Calu3 (cell line): ENCODE data around the gene ZZZ3. TPM values are rescaled to one million over a fixed set of nuclear protein-coding genes. Genes with fewer than 3 reads are reported as not detected.

Source experiments
- BruUV-seq: library from RNA; stranded (reverse); fragments of 400-500 nt; replicated peaks from 2 replicates; lab custom pipeline; 2021; lab: Mats Ljungman, UMichigan
- CTCF ChIA-PET: fragments of 300-600 bp; sonication (Branson Sonifier 250); formaldehyde crosslinking; loops from one replicate; lab custom pipeline; 2022; ENCODE audit warnings: antibody characterized with exemption; lab: Charles Lee
- DNase-seq: peaks from one replicate; pipeline ENCODE4 v3.0.0; 2022
- H3K27ac Mint-ChIP-seq: one replicate; pipeline ENCODE4 v1.8.0; 2022; ENCODE audit warnings: mixed read lengths; ENCODE audit not compliant: unreplicated experiment
- H3K27me3 Mint-ChIP-seq: one replicate; pipeline ENCODE4 v1.8.0; 2022; ENCODE audit warnings: mixed read lengths; ENCODE audit not compliant: unreplicated experiment
- H3K36me3 Mint-ChIP-seq: one replicate; pipeline ENCODE4 v1.8.0; 2022; ENCODE audit warnings: mild to moderate bottlenecking, moderate library complexity, mixed read lengths; ENCODE audit not compliant: insufficient read depth, unreplicated experiment
- H3K4me1 Mint-ChIP-seq: one replicate; pipeline ENCODE4 v1.8.0; 2022; ENCODE audit warnings: mild to moderate bottlenecking, low read depth, mixed read lengths; ENCODE audit not compliant: unreplicated experiment
- H3K4me3 Mint-ChIP-seq: one replicate; pipeline ENCODE4 v1.8.0; 2022; ENCODE audit warnings: mild to moderate bottlenecking, low read depth, moderate library complexity, mixed read lengths; ENCODE audit not compliant: unreplicated experiment
- H3K9me3 Mint-ChIP-seq: one replicate; pipeline ENCODE4 v1.8.0; 2022; ENCODE audit warnings: low read depth, mixed read lengths; ENCODE audit not compliant: unreplicated experiment
- CTCF ChIP-seq: fragments of 200-600 bp; IDR thresholded peaks from one replicate; pipeline ENCODE4 v1.8.0; 2022; ENCODE audit warnings: antibody characterized with exemption; ENCODE audit not compliant: unreplicated experiment
- intact Hi-C: fragments of 100-400 bp; cut with micrococcal nuclease; formaldehyde crosslinking; loops from one replicate; pipeline ENCODE4 v1.10.0; 2022; ENCODE audit not compliant: unreplicated experiment
- total RNA-seq: library from RNA; stranded (reverse); gene quantifications from 2 replicates; pipeline ENCODE4 v1.2.3, GENCODE V29; 2022

Gene ZZZ3
- total RNA-seq, 1 experiment from 2014 or later = 53.4 TPM

DNA sequence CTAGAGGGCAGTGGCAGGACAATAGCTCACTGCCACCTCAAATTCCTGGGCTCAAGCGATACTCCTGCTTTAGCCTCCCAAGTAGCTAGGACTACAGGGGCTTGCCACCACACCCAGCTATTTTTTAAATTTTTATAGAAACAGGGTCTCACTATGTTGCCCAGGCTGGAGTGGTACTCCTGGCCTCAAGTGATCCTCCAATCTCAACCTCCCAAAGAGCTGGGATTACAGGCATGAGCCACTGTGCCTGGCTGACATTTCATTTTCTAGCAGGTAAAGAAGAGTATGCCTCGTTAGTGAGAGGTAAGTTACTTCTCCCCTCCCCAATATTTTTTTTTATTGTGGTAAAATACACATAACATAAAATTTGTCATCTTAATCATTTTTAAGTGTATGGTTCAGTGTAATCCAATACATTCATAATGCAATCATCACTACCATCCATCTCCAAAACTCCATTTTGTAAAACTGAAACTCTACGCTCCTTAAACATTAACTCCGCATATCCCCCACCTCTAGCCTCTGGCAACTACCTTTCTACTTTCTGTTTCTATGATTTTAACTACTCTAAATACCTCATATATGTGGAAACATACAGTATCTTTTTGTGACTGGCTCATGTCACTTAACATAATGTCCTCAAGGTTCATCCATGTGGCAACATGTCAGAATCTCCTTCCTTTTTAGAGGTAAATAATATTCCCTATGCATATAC is 22.4 kb downstream of the ZZZ3 start:
- Mint-ChIP-seq H3K4me3 (no peak overlapping the region), H3K9me3 (no peaks in the 10 kb centered on the region), H3K27ac (no peak overlapping the region), H3K27me3 (no peaks in the 10 kb centered on the region), H3K4me1 (peaks cover 8% of the 10 kb centered on the region), H3K36me3 (peaks cover 11% of the 10 kb centered on the region)
- TF ChIP-seq CTCF = no peak
- CTCF ChIA-PET = interaction anchor here (0.6 to 0.7 kb wide), 2 partner anchors 76 to 652 kb away, joined by 3 to 4 read pairs; no protein-coding TSS in a partner anchor
- no peak for DNase-seq
- no TSS peak for BruUV-seq
- intact Hi-C loops = no loop called here

DNA sequence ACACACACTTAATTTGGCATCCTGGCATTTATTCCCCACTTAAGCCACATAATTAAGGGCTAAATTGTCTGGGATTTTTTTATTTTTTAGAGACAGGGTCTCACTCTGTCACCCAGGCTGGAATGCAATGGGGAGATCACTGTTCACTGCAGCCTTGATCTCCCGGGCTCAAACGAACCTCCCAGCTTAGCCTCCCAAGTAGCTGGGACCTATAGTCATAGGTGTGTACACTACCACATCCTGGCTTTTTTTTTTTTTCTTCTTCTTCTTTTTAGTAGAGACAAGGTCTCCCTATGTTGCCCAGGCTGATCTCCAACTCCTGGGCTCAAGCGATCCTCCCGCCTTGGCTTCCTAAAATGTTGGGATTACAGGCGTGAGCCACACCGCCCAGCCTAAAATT is 24.2 kb downstream of the ZZZ3 start:
- TF ChIP-seq CTCF = no peak
- H3K9me3 Mint-ChIP-seq = no peaks in the 10 kb centered on the region
- H3K27me3 Mint-ChIP-seq = no peaks in the 10 kb centered on the region
- peaks cover 4% of the 10 kb centered on the region for H3K4me1 Mint-ChIP-seq
- no peak for DNase-seq
- intact Hi-C loops = no loop called here
- no peak overlapping the region for H3K27ac Mint-ChIP-seq
- BruUV-seq = no TSS peak
- CTCF ChIA-PET = interaction anchor here (0.6 kb wide), 1 partner anchor 1783 kb away, joined by 3 read pairs; no protein-coding TSS in a partner anchor
- H3K36me3 Mint-ChIP-seq = peaks cover 12% of the 10 kb centered on the region
- no peak overlapping the region for H3K4me3 Mint-ChIP-seq

DNA sequence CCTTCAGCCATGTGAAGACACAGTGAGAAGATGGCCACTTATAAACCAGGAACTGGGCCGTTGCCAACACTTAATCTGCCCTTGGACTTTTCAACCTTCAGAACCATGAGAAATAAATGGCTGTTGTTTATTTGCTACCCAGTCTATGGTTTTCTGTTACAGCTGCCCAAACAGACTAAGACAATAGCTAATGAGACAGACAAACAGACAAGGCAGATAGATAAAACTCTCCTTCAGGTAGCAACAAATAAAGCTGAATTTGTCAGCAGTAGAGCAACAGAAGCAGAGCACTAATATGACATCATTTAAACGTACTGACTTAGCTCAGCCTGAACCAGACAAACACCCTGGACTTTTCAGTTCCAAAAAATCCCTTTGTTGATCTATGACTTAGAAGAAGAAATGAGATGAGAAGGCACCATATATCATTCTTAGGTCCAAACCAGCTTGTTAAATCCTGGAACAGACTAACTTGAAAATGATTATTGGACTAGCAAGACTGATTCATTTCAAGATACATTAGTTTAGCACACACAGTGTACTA is 27.0 kb downstream of the ZZZ3 start:
- peaks cover 22% of the 10 kb centered on the region for H3K36me3 Mint-ChIP-seq
- BruUV-seq = no TSS peak
- H3K4me1 Mint-ChIP-seq = peaks cover 8% of the 10 kb centered on the region
- CTCF ChIA-PET = no interaction called here
- DNase-seq = no peak
- no peaks in the 10 kb centered on the region for H3K9me3 Mint-ChIP-seq
- no peak overlapping the region for H3K4me3 Mint-ChIP-seq
- intact Hi-C loops = no loop called here
- TF ChIP-seq CTCF = no peak
- no peak overlapping the region for H3K27ac Mint-ChIP-seq
- no peaks in the 10 kb centered on the region for H3K27me3 Mint-ChIP-seq

GRCh38 chr1:77652970-77653516 is 29.4 kb downstream of the ZZZ3 start:
- CTCF ChIA-PET = interaction anchor here (0.6 kb wide), 1 partner anchor 30 kb away, joined by 5 read pairs; no protein-coding TSS in a partner anchor
- no peak for DNase-seq
- no peak for TF ChIP-seq CTCF
- no peak overlapping the region for H3K4me3 Mint-ChIP-seq
- peak overlapping the region; percentile 6 for H3K27ac Mint-ChIP-seq
- H3K36me3 Mint-ChIP-seq = peaks cover 25% of the 10 kb centered on the region
- peaks cover 8% of the 10 kb centered on the region for H3K4me1 Mint-ChIP-seq
- peaks cover 4% of the 10 kb centered on the region for H3K9me3 Mint-ChIP-seq
- BruUV-seq = no TSS peak
- intact Hi-C loops = no loop called here
- no peaks in the 10 kb centered on the region for H3K27me3 Mint-ChIP-seq
